Renal cortex interstitium (tissue), 15 donors: Measurements from ENCODE around the gene FCGR3A. TPM values are rescaled to one million over a fixed set of nuclear protein-coding genes. Genes with fewer than 3 reads are reported as not detected.
"Not testable (repeated sequence)": the region's sequence is repeated elsewhere in the genome, so short reads cannot be mapped to it uniquely, and the experiment has no call there.

Experiments
- DNase-seq, 11 donors: peaks; one replicate each; pipeline ENCODE4 v3.0.0-alpha.2; 2013; ENCODE audit warnings: low read depth in 9 of 11, low spot score in 4 of 11; ENCODE audit errors: extremely low read depth in 1 of 11
- long read RNA-seq, 16 experiments: transcript quantifications; one replicate each; lab custom pipeline, GENCODE V29; 2026
- polyA plus RNA-seq, 3 donors: library from polyadenylated mRNA; unstranded; fragments of 120-200 nt; gene quantifications; one replicate each; pipeline ENCODE4 v1.2.1, GENCODE V29; 2013; ENCODE audit not compliant: insufficient read length in 3 of 3

FCGR3A gene
- 1 to 10 TPM; 1.6 to 2.7 (median 2.6) TPM for polyA plus RNA-seq
- long read RNA-seq, donor 1, partial matches to known transcripts = 0 of 2 reads
- long read RNA-seq, donor 1, other reads (novel, unspliced or antisense) = 0 of 2 reads
- long read RNA-seq, donor 2, partial matches to known transcripts = 0 of 3 reads
- long read RNA-seq, donor 2, other reads (novel, unspliced or antisense) = 0 of 3 reads
- long read RNA-seq, donor 3 = 0 reads
- long read RNA-seq, donor 4 = 0 reads
- long read RNA-seq, donor 5 = 0 reads
- long read RNA-seq, donor 6, partial matches to known transcripts = 0 of 1 reads
- long read RNA-seq, donor 6, other reads (novel, unspliced or antisense) = 0 of 1 reads
- long read RNA-seq, donor 7, partial matches to known transcripts = 0 of 1 reads
- long read RNA-seq, donor 7, other reads (novel, unspliced or antisense) = 0 of 1 reads
- long read RNA-seq, donor 8, partial matches to known transcripts = 43 of 73 reads
- long read RNA-seq, donor 8, other reads (novel, unspliced or antisense) = 30 of 73 reads
- long read RNA-seq, donor 9 = 0 reads
- long read RNA-seq, donor 10 = 0 reads
- long read RNA-seq, donor 11 = 0 reads
- long read RNA-seq, donor 12 = 0 reads
- long read RNA-seq, donor 13 = 0 reads
- long read RNA-seq, donor 14, partial matches to known transcripts = 0 of 1 reads
- long read RNA-seq, donor 14, other reads (novel, unspliced or antisense) = 0 of 1 reads
- long read RNA-seq, donor 15 = 0 reads
- long read RNA-seq, donor 16, partial matches to known transcripts = 0 of 2 reads
- long read RNA-seq, donor 16, other reads (novel, unspliced or antisense) = 0 of 2 reads

- DNase-seq = no peak
Observed at GRCh38 chr1:161549652-161550051, at the start of gene FCGR3A. Gene FCGR3A, minus strand, starts transcription at chr1:161549818. Its CDS starts 82 bp downstream, at chr1:161549736.

GRCh38 chr1:161597077-161597476 is 47.5 kb upstream of the FCGR3A start:
- DNase-seq = not testable (repeated sequence)

- DNase-seq = not testable (repeated sequence)
Observed at GRCh38 chr1:161595583-161595982, 46.0 kb upstream of the FCGR3A start.

DNA sequence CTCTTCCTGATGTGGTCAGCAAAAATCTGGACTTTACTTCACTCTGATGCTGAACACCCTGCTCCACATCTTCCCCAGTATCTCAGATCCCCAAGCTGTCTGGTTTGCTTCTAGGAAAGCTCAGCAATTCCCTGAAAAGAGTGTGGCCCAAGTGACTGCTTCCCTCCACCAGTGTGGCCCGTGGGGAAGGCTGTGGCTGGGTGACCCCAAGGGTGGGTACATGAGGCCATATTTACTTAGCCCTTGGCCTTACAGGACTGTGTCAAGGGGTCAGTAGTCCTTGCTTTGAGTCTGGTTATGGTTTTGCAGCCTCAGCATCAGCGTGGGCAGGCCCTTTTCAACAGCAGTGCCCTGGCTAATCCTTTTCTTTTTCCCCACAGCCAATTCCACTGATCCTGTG is 45.6 kb upstream of the FCGR3A start:
- DNase-seq = not testable (repeated sequence)

GRCh38 chr1:161594269-161594984 is 44.8 kb upstream of the FCGR3A start:
- not testable (repeated sequence) for DNase-seq

GRCh38 chr1:161593092-161593755 is 43.6 kb upstream of the FCGR3A start:
- not testable (repeated sequence) for DNase-seq

GRCh38 chr1:161592586-161592985 is 43.0 kb upstream of the FCGR3A start:
- not testable (repeated sequence) for DNase-seq

GRCh38 chr1:161589920-161590319 is 40.3 kb upstream of the FCGR3A start:
- DNase-seq = not testable (repeated sequence)

- DNase-seq = not testable (repeated sequence)
Observed at GRCh38 chr1:161589365-161589764, 39.7 kb upstream of the FCGR3A start.

- DNase-seq = not testable (repeated sequence)
Observed at GRCh38 chr1:161588596-161588995, 39.0 kb upstream of the FCGR3A start.

DNA sequence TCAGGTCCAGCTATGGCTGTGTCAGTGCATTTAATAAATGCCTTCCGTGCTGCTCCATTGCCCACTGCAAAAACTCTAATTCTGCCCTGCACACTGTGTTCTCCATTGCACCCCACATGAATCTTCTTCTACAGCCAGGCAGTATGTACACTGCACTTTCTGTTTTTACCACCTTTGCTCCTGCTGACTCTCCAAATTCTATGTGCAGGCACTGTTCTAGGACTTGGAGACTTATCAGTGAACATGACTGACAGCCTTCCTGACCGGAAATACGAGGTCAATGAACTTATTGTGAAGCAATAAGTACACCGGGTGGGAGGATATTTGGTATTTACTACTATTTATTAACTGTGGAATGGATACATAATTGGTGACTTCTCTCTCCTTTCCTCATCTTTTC is 33.3 kb upstream of the FCGR3A start:
- not testable (repeated sequence) for DNase-seq

GRCh38 chr1:161580879-161581537 is 31.4 kb upstream of the FCGR3A start:
- not testable (repeated sequence) for DNase-seq

DNA sequence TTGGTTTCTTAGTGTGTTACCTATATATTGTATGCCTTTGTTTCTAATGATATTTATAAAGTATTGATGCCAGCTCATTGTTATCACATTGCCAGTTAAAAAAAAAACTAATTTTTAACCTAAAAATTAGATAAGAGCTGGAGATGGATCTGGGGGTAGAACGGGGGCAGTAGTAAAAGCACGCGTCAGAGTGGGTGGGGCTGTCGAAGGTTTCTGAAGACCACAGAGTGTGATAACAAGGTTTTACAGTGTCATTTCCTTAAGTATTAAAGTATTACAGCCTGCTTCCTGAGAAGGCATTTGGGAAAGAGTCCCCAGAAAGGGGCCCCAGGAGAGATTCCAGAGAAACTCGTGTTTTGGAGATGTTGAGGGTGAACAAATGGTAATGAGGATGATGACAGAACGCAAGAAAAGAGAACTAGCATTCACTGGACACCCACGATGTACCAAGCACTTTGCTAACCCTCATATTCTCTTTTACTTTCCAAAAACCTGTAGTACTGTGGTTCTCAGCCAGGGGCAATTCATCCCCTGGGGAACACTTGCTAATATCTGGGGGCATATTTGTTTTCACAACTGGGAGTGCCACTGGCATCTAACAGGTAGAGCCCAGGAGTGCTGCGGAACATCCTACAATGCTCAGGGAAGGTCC is 30.4 kb upstream of the FCGR3A start:
- DNase-seq = not testable (repeated sequence)

DNA sequence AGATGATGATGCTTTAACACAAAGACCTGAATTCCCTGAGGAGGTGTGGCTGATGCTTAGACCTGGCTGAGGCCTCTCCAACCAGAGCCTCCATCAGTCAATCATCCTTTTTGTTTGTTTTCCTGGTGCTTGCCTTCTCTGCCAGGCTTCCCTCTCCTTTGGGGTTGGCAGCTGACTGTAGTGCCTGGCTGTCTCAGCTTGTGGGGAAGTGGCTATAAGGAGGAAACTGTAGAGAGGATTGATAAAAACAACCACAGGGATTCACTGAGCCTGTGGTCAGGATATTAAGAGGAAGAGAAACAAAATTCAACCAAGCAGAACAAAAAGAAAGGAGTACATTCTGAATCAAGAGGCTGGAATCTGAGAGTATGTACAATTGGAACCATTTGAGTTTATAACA is 27.1 kb upstream of the FCGR3A start:
- DNase-seq = not testable (repeated sequence)

- DNase-seq = not testable (repeated sequence)
Observed at GRCh38 chr1:161571703-161572102, 22.1 kb upstream of the FCGR3A start.

DNA sequence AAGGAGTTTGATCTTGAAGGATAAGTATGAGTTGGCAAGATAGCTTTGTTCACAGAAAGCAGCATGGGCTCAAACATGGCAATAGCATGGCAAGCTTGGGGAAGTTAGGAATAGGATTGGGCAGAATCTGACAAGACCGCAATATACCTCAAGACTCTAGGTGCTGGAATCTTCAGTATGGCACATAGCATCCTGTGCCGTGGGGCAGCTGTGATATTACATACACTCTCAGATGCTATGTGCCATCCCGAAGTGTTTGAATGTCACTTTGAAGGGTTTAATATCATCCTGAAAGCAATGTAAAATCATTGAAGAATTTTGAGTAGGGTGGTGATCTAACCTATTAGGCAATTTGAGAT is 17.0 kb upstream of the FCGR3A start:
- DNase-seq = not testable (repeated sequence)

GRCh38 chr1:161563522-161563921 is 13.9 kb upstream of the FCGR3A start:
- DNase-seq = not testable (repeated sequence)

DNA sequence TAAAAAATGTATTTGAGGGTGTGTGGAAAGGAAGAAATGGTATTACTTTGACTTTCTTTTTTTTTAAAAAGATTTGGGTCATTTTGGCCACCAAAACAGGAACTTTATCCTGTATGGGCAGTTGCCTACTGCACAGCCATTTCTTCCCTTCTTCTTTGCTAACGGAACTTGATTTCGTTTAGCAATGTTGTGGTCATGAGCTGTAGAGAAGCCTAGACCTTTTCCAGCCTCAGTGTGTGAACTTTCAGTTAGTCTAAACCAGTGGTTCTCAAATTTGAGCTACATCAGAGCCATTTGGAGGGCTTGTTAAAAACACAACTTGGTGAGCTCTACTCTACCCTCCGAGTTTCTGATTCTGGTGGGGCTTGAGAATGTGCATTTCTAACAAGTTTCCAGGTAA is 12.8 kb upstream of the FCGR3A start:
- DNase-seq = not testable (repeated sequence)
